Neuron (in vitro differentiated cells): ENCODE results near the gene NIPBL.

Source experiments
- H2AFZ ChIP-seq: one replicate; pipeline ENCODE4 v1.6.1; 2013; ENCODE audit warnings: low read depth, mild to moderate bottlenecking, inconsistent platforms, low read length, moderate library complexity
- H3K27me3 ChIP-seq: one replicate; pipeline ENCODE4 v1.6.1; 2013; ENCODE audit warnings: low read length; ENCODE audit not compliant: insufficient read depth
- H3K36me3 ChIP-seq: one replicate; pipeline ENCODE4 v1.6.1; 2013; ENCODE audit warnings: low read length; ENCODE audit not compliant: insufficient read depth
- H3K4me1 ChIP-seq: one replicate; pipeline ENCODE4 v1.6.1; 2013; ENCODE audit warnings: low read length; ENCODE audit not compliant: insufficient read depth
- H3K4me3 ChIP-seq: 2 replicates; pipeline ENCODE4 v1.5.1; 2013; ENCODE audit warnings: mild to moderate bottlenecking, low read length, moderate library complexity
- H3K9me3 ChIP-seq: one replicate; pipeline ENCODE4 v1.6.1; 2013; ENCODE audit warnings: low read length

Gene NIPBL

GRCh38 chr5:36932056-36932455, 55.5 kb downstream of the NIPBL start:
- no peak overlapping the region for H2AFZ ChIP-seq
- H3K4me1 ChIP-seq = no peaks in the 10 kb centered on the region
- H3K4me3 ChIP-seq = no peak overlapping the region
- H3K36me3 ChIP-seq = no peaks in the 10 kb centered on the region
- H3K9me3 ChIP-seq = no peaks in the 10 kb centered on the region
- no peaks in the 10 kb centered on the region for H3K27me3 ChIP-seq

GRCh38 chr5:36932699-36933098, 56.1 kb downstream of the NIPBL start:
- H3K4me3 ChIP-seq = no peak overlapping the region
- H3K27me3 ChIP-seq = no peaks in the 10 kb centered on the region
- H3K9me3 ChIP-seq = no peaks in the 10 kb centered on the region
- no peaks in the 10 kb centered on the region for H3K36me3 ChIP-seq
- no peaks in the 10 kb centered on the region for H3K4me1 ChIP-seq
- no peak overlapping the region for H2AFZ ChIP-seq

- no peaks in the 10 kb centered on the region for H3K9me3 ChIP-seq
- no peaks in the 10 kb centered on the region for H3K4me1 ChIP-seq
- no peak overlapping the region for H2AFZ ChIP-seq
- no peak overlapping the region for H3K4me3 ChIP-seq
- peaks cover 4% of the 10 kb centered on the region for H3K36me3 ChIP-seq
- H3K27me3 ChIP-seq = no peaks in the 10 kb centered on the region
These were observed 58.3 kb downstream of the NIPBL start for GRCh38 chr5:36934740-36935356.

GRCh38 chr5:36935805-36936204, 59.2 kb downstream of the NIPBL start:
- H3K27me3 ChIP-seq = no peaks in the 10 kb centered on the region
- no peak overlapping the region for H3K4me3 ChIP-seq
- no peaks in the 10 kb centered on the region for H3K9me3 ChIP-seq

GRCh38 chr5:36936309-36936708, 59.7 kb downstream of the NIPBL start:
- H3K4me3 ChIP-seq = no peak overlapping the region
- H3K27me3 ChIP-seq = no peaks in the 10 kb centered on the region
- no peaks in the 10 kb centered on the region for H3K4me1 ChIP-seq
- no peaks in the 10 kb centered on the region for H3K9me3 ChIP-seq
- H3K36me3 ChIP-seq = peaks cover 4% of the 10 kb centered on the region
- no peak overlapping the region for H2AFZ ChIP-seq

More at GRCh38 chr5:36935805-36936204, 59.2 kb downstream of the NIPBL start:
- Histone ChIP-seq H2AFZ (no peak overlapping the region), H3K36me3 (peaks cover 4% of the 10 kb centered on the region), H3K4me1 (no peaks in the 10 kb centered on the region)

- no peaks in the 10 kb centered on the region for H3K27me3 ChIP-seq
- peaks cover 4% of the 10 kb centered on the region for H3K36me3 ChIP-seq
- H2AFZ ChIP-seq = no peak overlapping the region
- no peak overlapping the region for H3K4me3 ChIP-seq
- H3K9me3 ChIP-seq = no peaks in the 10 kb centered on the region
- no peaks in the 10 kb centered on the region for H3K4me1 ChIP-seq
These were observed 61.6 kb downstream of the NIPBL start for GRCh38 chr5:36938129-36938528.

GRCh38 chr5:36939969-36940858, 63.6 kb downstream of the NIPBL start:
- no peak overlapping the region for H3K4me3 ChIP-seq
- H3K36me3 ChIP-seq = peaks cover 4% of the 10 kb centered on the region
- H3K27me3 ChIP-seq = no peaks in the 10 kb centered on the region

GRCh38 chr5:36943584-36943983, 67.0 kb downstream of the NIPBL start:
- Histone ChIP-seq H3K4me1 (peaks cover 8% of the 10 kb centered on the region), H3K36me3 (peaks cover 4% of the 10 kb centered on the region), H3K9me3 (no peaks in the 10 kb centered on the region), H3K4me3 (no peak overlapping the region), H2AFZ (no peak overlapping the region), H3K27me3 (no peaks in the 10 kb centered on the region)

More at GRCh38 chr5:36939969-36940858, 63.6 kb downstream of the NIPBL start:
- Histone ChIP-seq H3K9me3 (no peaks in the 10 kb centered on the region), H3K4me1 (no peaks in the 10 kb centered on the region), H2AFZ (no peak overlapping the region)

- Histone ChIP-seq H3K36me3 (peaks cover 1% of the 10 kb centered on the region), H2AFZ (no peak overlapping the region), H3K27me3 (no peaks in the 10 kb centered on the region), H3K4me3 (no peak overlapping the region), H3K9me3 (no peaks in the 10 kb centered on the region), H3K4me1 (peaks cover 8% of the 10 kb centered on the region)
These were observed 67.5 kb downstream of the NIPBL start for GRCh38 chr5:36944024-36944423.

- no peaks in the 10 kb centered on the region for H3K36me3 ChIP-seq
- H3K27me3 ChIP-seq = no peaks in the 10 kb centered on the region
- H3K4me3 ChIP-seq = no peak overlapping the region
- H3K9me3 ChIP-seq = no peaks in the 10 kb centered on the region
- H3K4me1 ChIP-seq = peaks cover 8% of the 10 kb centered on the region
- H2AFZ ChIP-seq = no peak overlapping the region
These were observed 68.1 kb downstream of the NIPBL start for GRCh38 chr5:36944607-36945225.

- H3K4me3 ChIP-seq = no peak overlapping the region
- no peaks in the 10 kb centered on the region for H3K9me3 ChIP-seq
- peaks cover 8% of the 10 kb centered on the region for H3K4me1 ChIP-seq
- H2AFZ ChIP-seq = no peak overlapping the region
- H3K36me3 ChIP-seq = no peaks in the 10 kb centered on the region
- H3K27me3 ChIP-seq = no peaks in the 10 kb centered on the region
These were observed 69.1 kb downstream of the NIPBL start for GRCh38 chr5:36945687-36946086.

- Histone ChIP-seq H3K36me3 (no peaks in the 10 kb centered on the region), H2AFZ (no peak overlapping the region), H3K9me3 (no peaks in the 10 kb centered on the region), H3K4me1 (peaks cover 8% of the 10 kb centered on the region), H3K4me3 (no peak overlapping the region), H3K27me3 (no peaks in the 10 kb centered on the region)
These were observed 69.5 kb downstream of the NIPBL start for GRCh38 chr5:36946101-36946500.

- Histone ChIP-seq H3K4me1 (peaks cover 8% of the 10 kb centered on the region), H3K9me3 (no peaks in the 10 kb centered on the region), H3K36me3 (no peaks in the 10 kb centered on the region), H3K27me3 (no peaks in the 10 kb centered on the region), H3K4me3 (no peak overlapping the region), H2AFZ (no peak overlapping the region)
These were observed 71.5 kb downstream of the NIPBL start for GRCh38 chr5:36948041-36948440.
